HEK293 (cell line): ENCODE results near the gene ZGLP1.
A peak's percentile ranks its signal among the peaks of the same experiment; 100 is the strongest.

Experiments
- KLF9 ChIP-seq: fragments of 450-650 bp; formaldehyde crosslinking; IDR thresholded peaks from 2 replicates; pipeline ENCODE4 v1.5.1; 2016; ENCODE audit warnings: missing biosample characterization, missing genetic modification characterization, low read depth
- OSR2 ChIP-seq: fragments of 450-650 bp; formaldehyde crosslinking; IDR thresholded peaks from 2 replicates; pipeline ENCODE4 v1.5.1; 2016; ENCODE audit warnings: missing biosample characterization, missing genetic modification characterization
- RBAK ChIP-seq: fragments of 450-650 bp; formaldehyde crosslinking; IDR thresholded peaks from 2 replicates; pipeline ENCODE4 v1.5.1; 2016; ENCODE audit warnings: missing biosample characterization, missing genetic modification characterization
- SALL2 ChIP-seq: fragments of 450-650 bp; formaldehyde crosslinking; IDR thresholded peaks from 2 replicates; pipeline ENCODE4 v1.5.0; 2017; ENCODE audit warnings: missing biosample characterization, mild to moderate bottlenecking, missing genetic modification characterization, borderline replicate concordance
- TCF7L2 ChIP-seq: IDR thresholded peaks from 2 replicates; pipeline ENCODE4 v1.6.1; 2011; ENCODE audit warnings: low read depth, mild to moderate bottlenecking, inconsistent platforms, low read length, moderate library complexity, borderline replicate concordance
- ZNF157 ChIP-seq: fragments of 450-650 bp; formaldehyde crosslinking; IDR thresholded peaks from 2 replicates; pipeline ENCODE4 v1.5.1; 2016; ENCODE audit warnings: missing biosample characterization, missing genetic modification characterization
- ZNF16 ChIP-seq: fragments of 450-650 bp; formaldehyde crosslinking; IDR thresholded peaks from 2 replicates; pipeline ENCODE4 v1.5.1; 2016; ENCODE audit warnings: low read depth, missing biosample characterization, missing genetic modification characterization
- ZNF221 ChIP-seq: fragments of 450-650 bp; formaldehyde crosslinking; IDR thresholded peaks from 2 replicates; pipeline ENCODE4 v1.5.1; 2017; ENCODE audit warnings: missing biosample characterization, missing genetic modification characterization, borderline replicate concordance
- ZNF239 ChIP-seq: fragments of 450-650 bp; formaldehyde crosslinking; IDR thresholded peaks from 2 replicates; pipeline ENCODE4 v1.5.1; 2016; ENCODE audit warnings: missing biosample characterization, missing genetic modification characterization
- ZNF292 ChIP-seq: fragments of 450-650 bp; formaldehyde crosslinking; IDR thresholded peaks from 2 replicates; pipeline ENCODE4 v1.5.1; 2016; ENCODE audit warnings: low read depth, missing biosample characterization, missing genetic modification characterization, borderline replicate concordance
- ZNF324 ChIP-seq: fragments of 450-650 bp; formaldehyde crosslinking; IDR thresholded peaks from 2 replicates; pipeline ENCODE4 v1.5.1; 2016; ENCODE audit warnings: missing biosample characterization, missing genetic modification characterization
- ZNF341 ChIP-seq: fragments of 450-650 bp; formaldehyde crosslinking; IDR thresholded peaks from 2 replicates; pipeline ENCODE4; 2016; ENCODE audit warnings: low read depth, missing biosample characterization, missing genetic modification characterization
- ZNF404 ChIP-seq: fragments of 450-650 bp; formaldehyde crosslinking; IDR thresholded peaks from 2 replicates; pipeline ENCODE4 v1.5.1; 2017; ENCODE audit warnings: missing biosample characterization, missing genetic modification characterization
- ZNF596 ChIP-seq: fragments of 450-650 bp; IDR thresholded peaks from 2 replicates; pipeline ENCODE4 v1.5.0; 2018; ENCODE audit warnings: missing biosample characterization, mild to moderate bottlenecking, missing genetic modification characterization, moderate library complexity
- ZNF658 ChIP-seq: fragments of 450-650 bp; formaldehyde crosslinking; IDR thresholded peaks from 2 replicates; pipeline ENCODE4; 2016; ENCODE audit warnings: missing biosample characterization, missing genetic modification characterization
- ZNF785 ChIP-seq: fragments of 450-650 bp; formaldehyde crosslinking; IDR thresholded peaks from 2 replicates; pipeline ENCODE4 v1.5.1; 2016; ENCODE audit warnings: missing biosample characterization, missing genetic modification characterization
- ZNF791 ChIP-seq: fragments of 450-650 bp; formaldehyde crosslinking; IDR thresholded peaks from 2 replicates; pipeline ENCODE4 v1.5.1; 2016; ENCODE audit warnings: missing biosample characterization, missing genetic modification characterization
- ZNF830 ChIP-seq: fragments of 450-650 bp; IDR thresholded peaks from 2 replicates; pipeline ENCODE4 v1.5.0; 2018; ENCODE audit warnings: missing biosample characterization, missing genetic modification characterization, low read depth, mild to moderate bottlenecking, moderate library complexity
- ZXDB ChIP-seq: fragments of 450-650 bp; formaldehyde crosslinking; IDR thresholded peaks from 2 replicates; pipeline ENCODE4 v1.5.1; 2016; ENCODE audit warnings: missing biosample characterization, missing genetic modification characterization
- TF ChIP-seq, protein P1 (sequence below): fragments of 450-650 bp; formaldehyde crosslinking; IDR thresholded peaks from 2 replicates; pipeline ENCODE4 v1.5.1; 2016; ENCODE audit warnings: missing biosample characterization, missing genetic modification characterization
- TF ChIP-seq, protein P2 (sequence below): fragments of 450-650 bp; formaldehyde crosslinking; IDR thresholded peaks from 2 replicates; pipeline ENCODE4 v1.5.1; 2016; ENCODE audit warnings: missing biosample characterization, missing genetic modification characterization, low read depth
- TF ChIP-seq, protein P3 (sequence below): fragments of 450-650 bp; formaldehyde crosslinking; IDR thresholded peaks from 2 replicates; pipeline ENCODE4 v1.5.1; 2016; ENCODE audit warnings: missing biosample characterization, missing genetic modification characterization
- TF ChIP-seq, protein P4 (sequence below): sonication (generic); formaldehyde crosslinking; IDR thresholded peaks from 2 replicates; pipeline ENCODE4 v1.8.1; 2022; ENCODE audit warnings: mild to moderate bottlenecking, moderate library complexity, missing genetic modification reagents
- TF ChIP-seq, protein P5 (sequence below): fragments of 450-650 bp; formaldehyde crosslinking; IDR thresholded peaks from 2 replicates; pipeline ENCODE4 v1.5.1; 2017; ENCODE audit warnings: missing biosample characterization, missing genetic modification characterization
- TF ChIP-seq, protein P6 (sequence below): IDR thresholded peaks from 2 replicates; pipeline ENCODE4 v1.6.1; 2011; ENCODE audit warnings: mild to moderate bottlenecking, low read depth, low read length, borderline replicate concordance
- TF ChIP-seq, protein P7 (sequence below): fragments of 450-650 bp; formaldehyde crosslinking; IDR thresholded peaks from 2 replicates; pipeline ENCODE4 v1.5.1; 2016; ENCODE audit warnings: missing biosample characterization, missing genetic modification characterization

Gene ZGLP1

DNA sequence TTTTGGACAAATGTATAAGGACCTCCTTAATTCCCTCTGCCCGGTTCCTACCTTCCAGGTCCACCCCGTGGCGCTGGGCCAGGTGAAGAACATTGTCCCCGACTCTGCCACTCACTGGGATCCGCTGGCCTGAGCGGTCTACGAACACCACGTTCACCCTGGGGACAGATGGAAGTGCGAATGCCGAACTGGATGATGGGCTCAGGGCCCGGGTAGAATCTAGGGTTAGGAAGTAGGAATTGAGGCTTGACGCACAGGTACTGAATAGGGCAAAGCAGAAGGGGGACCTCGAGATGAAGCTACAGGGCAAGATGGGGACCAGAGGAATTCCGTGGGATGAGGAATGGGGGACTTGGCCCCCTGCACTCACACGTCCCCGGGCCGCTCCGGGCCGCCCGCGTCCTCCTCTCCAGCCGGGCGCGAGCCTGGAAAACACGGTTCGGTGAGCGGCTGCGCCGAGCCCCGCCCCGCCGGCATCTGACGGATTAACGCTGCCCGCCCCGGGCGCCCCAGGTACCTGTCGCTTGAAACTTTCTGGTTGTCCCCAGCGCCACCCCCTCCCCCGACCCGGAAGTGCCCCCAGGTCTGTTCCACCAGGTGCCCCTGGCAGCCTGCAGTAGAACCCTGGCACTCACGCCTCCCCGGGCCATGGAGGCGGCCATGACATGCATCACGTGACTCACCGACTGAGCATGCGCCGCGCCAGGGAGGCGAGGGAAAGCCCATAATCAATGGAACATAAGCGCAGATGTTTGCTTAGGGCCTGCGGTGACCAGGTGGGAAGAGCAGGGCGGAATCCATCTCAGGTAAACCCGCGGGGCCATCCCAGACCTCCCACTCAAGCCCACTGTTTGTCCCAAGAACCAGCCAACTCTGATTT, 6.0 kb upstream of the ZGLP1 start, which contains the start of gene FDX2 (continued):
- no peak; the same call in 1 of the 2 replicates for TF ChIP-seq ZNF292 (tag by site-specific recombination)
- TF ChIP-seq KLF9 (tag by site-specific recombination) = peak; percentile 83
- TF ChIP-seq ZNF341 = peak; percentile 65
- no peak for TF ChIP-seq ZNF16
- TF ChIP-seq ZNF404 (tag by site-specific recombination) = no peak
- TF ChIP-seq ZNF596 (tag by site-specific recombination) = no peak
- TF ChIP-seq ZXDB (tag by site-specific recombination) = peak; percentile 92
- TF ChIP-seq, protein P1, sequence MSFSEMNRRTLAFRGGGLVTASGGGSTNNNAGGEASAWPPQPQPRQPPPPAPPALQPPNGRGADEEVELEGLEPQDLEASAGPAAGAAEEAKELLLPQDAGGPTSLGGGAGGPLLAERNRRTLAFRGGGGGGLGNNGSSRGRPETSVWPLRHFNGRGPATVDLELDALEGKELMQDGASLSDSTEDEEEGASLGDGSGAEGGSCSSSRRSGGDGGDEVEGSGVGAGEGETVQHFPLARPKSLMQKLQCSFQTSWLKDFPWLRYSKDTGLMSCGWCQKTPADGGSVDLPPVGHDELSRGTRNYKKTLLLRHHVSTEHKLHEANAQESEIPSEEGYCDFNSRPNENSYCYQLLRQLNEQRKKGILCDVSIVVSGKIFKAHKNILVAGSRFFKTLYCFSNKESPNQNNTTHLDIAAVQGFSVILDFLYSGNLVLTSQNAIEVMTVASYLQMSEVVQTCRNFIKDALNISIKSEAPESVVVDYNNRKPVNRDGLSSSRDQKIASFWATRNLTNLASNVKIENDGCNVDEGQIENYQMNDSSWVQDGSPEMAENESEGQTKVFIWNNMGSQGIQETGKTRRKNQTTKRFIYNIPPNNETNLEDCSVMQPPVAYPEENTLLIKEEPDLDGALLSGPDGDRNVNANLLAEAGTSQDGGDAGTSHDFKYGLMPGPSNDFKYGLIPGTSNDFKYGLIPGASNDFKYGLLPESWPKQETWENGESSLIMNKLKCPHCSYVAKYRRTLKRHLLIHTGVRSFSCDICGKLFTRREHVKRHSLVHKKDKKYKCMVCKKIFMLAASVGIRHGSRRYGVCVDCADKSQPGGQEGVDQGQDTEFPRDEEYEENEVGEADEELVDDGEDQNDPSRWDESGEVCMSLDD = peak; percentile 38; the same call in 1 of the 2 replicates
- TF ChIP-seq ZNF791 (tag by site-specific recombination) = no peak
- TF ChIP-seq, protein P2, sequence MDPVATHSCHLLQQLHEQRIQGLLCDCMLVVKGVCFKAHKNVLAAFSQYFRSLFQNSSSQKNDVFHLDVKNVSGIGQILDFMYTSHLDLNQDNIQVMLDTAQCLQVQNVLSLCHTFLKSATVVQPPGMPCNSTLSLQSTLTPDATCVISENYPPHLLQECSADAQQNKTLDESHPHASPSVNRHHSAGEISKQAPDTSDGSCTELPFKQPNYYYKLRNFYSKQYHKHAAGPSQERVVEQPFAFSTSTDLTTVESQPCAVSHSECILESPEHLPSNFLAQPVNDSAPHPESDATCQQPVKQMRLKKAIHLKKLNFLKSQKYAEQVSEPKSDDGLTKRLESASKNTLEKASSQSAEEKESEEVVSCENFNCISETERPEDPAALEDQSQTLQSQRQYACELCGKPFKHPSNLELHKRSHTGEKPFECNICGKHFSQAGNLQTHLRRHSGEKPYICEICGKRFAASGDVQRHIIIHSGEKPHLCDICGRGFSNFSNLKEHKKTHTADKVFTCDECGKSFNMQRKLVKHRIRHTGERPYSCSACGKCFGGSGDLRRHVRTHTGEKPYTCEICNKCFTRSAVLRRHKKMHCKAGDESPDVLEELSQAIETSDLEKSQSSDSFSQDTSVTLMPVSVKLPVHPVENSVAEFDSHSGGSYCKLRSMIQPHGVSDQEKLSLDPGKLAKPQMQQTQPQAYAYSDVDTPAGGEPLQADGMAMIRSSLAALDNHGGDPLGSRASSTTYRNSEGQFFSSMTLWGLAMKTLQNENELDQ = no peak
- TF ChIP-seq ZNF324 = no peak
- TF ChIP-seq RBAK (tag by site-specific recombination) = no peak
- TF ChIP-seq, protein P3, sequence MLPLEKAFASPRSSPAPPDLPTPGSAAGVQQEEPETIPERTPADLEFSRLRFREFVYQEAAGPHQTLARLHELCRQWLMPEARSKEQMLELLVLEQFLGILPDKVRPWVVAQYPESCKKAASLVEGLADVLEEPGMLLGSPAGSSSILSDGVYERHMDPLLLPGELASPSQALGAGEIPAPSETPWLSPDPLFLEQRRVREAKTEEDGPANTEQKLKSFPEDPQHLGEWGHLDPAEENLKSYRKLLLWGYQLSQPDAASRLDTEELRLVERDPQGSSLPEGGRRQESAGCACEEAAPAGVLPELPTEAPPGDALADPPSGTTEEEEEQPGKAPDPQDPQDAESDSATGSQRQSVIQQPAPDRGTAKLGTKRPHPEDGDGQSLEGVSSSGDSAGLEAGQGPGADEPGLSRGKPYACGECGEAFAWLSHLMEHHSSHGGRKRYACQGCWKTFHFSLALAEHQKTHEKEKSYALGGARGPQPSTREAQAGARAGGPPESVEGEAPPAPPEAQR (tag by site-specific recombination) = no peak
- no peak for TF ChIP-seq OSR2 (tag by site-specific recombination)
- no peak for TF ChIP-seq ZNF157
- no peak for TF ChIP-seq ZNF658
- no peak for TF ChIP-seq ZNF221 (tag by site-specific recombination)
- TF ChIP-seq SALL2 (tag by site-specific recombination) = no peak
- TF ChIP-seq ZNF830 (tag by site-specific recombination) = no peak
- no peak for TF ChIP-seq ZNF785 (tag by site-specific recombination)
- TF ChIP-seq ZNF239 (tag by site-specific recombination) = no peak
- TF ChIP-seq, protein P4, sequence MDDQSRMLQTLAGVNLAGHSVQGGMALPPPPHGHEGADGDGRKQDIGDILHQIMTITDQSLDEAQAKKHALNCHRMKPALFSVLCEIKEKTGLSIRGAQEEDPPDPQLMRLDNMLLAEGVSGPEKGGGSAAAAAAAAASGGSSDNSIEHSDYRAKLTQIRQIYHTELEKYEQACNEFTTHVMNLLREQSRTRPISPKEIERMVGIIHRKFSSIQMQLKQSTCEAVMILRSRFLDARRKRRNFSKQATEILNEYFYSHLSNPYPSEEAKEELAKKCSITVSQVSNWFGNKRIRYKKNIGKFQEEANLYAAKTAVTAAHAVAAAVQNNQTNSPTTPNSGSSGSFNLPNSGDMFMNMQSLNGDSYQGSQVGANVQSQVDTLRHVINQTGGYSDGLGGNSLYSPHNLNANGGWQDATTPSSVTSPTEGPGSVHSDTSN (CRISPR knock-in tag) = no peak
- TF ChIP-seq, protein P5, sequence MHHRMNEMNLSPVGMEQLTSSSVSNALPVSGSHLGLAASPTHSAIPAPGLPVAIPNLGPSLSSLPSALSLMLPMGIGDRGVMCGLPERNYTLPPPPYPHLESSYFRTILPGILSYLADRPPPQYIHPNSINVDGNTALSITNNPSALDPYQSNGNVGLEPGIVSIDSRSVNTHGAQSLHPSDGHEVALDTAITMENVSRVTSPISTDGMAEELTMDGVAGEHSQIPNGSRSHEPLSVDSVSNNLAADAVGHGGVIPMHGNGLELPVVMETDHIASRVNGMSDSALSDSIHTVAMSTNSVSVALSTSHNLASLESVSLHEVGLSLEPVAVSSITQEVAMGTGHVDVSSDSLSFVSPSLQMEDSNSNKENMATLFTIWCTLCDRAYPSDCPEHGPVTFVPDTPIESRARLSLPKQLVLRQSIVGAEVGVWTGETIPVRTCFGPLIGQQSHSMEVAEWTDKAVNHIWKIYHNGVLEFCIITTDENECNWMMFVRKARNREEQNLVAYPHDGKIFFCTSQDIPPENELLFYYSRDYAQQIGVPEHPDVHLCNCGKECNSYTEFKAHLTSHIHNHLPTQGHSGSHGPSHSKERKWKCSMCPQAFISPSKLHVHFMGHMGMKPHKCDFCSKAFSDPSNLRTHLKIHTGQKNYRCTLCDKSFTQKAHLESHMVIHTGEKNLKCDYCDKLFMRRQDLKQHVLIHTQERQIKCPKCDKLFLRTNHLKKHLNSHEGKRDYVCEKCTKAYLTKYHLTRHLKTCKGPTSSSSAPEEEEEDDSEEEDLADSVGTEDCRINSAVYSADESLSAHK (tag by site-specific recombination) = no peak
- TF ChIP-seq, protein P6, sequence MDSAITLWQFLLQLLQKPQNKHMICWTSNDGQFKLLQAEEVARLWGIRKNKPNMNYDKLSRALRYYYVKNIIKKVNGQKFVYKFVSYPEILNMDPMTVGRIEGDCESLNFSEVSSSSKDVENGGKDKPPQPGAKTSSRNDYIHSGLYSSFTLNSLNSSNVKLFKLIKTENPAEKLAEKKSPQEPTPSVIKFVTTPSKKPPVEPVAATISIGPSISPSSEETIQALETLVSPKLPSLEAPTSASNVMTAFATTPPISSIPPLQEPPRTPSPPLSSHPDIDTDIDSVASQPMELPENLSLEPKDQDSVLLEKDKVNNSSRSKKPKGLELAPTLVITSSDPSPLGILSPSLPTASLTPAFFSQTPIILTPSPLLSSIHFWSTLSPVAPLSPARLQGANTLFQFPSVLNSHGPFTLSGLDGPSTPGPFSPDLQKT = no peak
- TF ChIP-seq TCF7L2 = no peak
- TF ChIP-seq, protein P7, sequence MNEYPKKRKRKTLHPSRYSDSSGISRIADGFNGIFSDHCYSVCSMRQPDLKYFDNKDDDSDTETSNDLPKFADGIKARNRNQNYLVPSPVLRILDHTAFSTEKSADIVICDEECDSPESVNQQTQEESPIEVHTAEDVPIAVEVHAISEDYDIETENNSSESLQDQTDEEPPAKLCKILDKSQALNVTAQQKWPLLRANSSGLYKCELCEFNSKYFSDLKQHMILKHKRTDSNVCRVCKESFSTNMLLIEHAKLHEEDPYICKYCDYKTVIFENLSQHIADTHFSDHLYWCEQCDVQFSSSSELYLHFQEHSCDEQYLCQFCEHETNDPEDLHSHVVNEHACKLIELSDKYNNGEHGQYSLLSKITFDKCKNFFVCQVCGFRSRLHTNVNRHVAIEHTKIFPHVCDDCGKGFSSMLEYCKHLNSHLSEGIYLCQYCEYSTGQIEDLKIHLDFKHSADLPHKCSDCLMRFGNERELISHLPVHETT (tag by site-specific recombination) = peak; percentile 80; the same call in 1 of the 2 replicates
